Breast epithelium (tissue), 4 donors: ENCODE measurements around the gene SLC43A1. TPM values are rescaled to one million over a fixed set of nuclear protein-coding genes. Genes with fewer than 3 reads are reported as not detected.

Experiments
- DNase-seq, 2 donors: peaks; one replicate each; pipeline ENCODE4 v3.0.0-alpha.2; 2019; ENCODE audit warnings: low spot score in 2 of 2
- H3K27ac ChIP-seq, 2 donors: fragments of 200-600 bp; sonication (generic) in 1 of 2; one replicate each; pipeline ENCODE4 v1.5.1; 2016 to 2019; ENCODE audit warnings: mild to moderate bottlenecking in 1 of 2
- H3K27me3 ChIP-seq, 2 donors: fragments of 200-600 bp; sonication (generic) in 1 of 2; one replicate each; pipeline versions ENCODE4 v1.5.1 to v1.6.0; 2017 to 2019; ENCODE audit warnings: control low read depth in 1 of 2, mild to moderate bottlenecking in 1 of 2
- H3K36me3 ChIP-seq: fragments of 200-600 bp; one replicate; pipeline ENCODE4 v1.5.1; 2019
- H3K4me1 ChIP-seq, 2 donors: fragments of 200-600 bp; sonication (generic); one replicate each; pipeline ENCODE4 v1.5.1; 2016 to 2019; ENCODE audit warnings: control low read depth in 1 of 2
- H3K4me3 ChIP-seq, 3 donors: fragments of 200-600 bp; sonication (generic); 1 replicate in 2 of 3; 2 replicates in 1 of 3; pipeline ENCODE4 v1.5.1; 2016 to 2019; ENCODE audit warnings: mild to moderate bottlenecking in 3 of 3, moderate library complexity in 2 of 3
- H3K9me3 ChIP-seq, 2 donors: fragments of 200-600 bp; sonication (generic) in 1 of 2; one replicate each; pipeline ENCODE4 v1.5.1; 2016 to 2019; ENCODE audit warnings: control low read depth in 1 of 2
- POLR2A ChIP-seq: fragments of 450-650 bp; IDR thresholded peaks from one replicate; pipeline ENCODE4 v1.6.1; 2016; ENCODE audit warnings: antibody characterized with exemption, mild to moderate bottlenecking, moderate library complexity
- POLR2AphosphoS5 ChIP-seq, 3 donors: sonication (generic); formaldehyde crosslinking; IDR thresholded peaks; one replicate each; pipeline ENCODE4 v1.6.1; 2017; ENCODE audit warnings: antibody characterized with exemption in 3 of 3
- intact Hi-C: fragments of 100-400 bp; cut with DNase I; formaldehyde crosslinking; loops from one replicate; pipeline ENCODE4 v1.15.1; 2023; ENCODE audit warnings: low total_unique reads
- total RNA-seq, 3 donors: library from RNA; depleted of rRNA; stranded (reverse); fragments of >200 nt; gene quantifications; one replicate each; pipeline ENCODE4 v1.1.0, GENCODE V29; 2016
- TF ChIP-seq, protein P1 (sequence below), 3 donors: fragments of 450-650 bp; IDR thresholded peaks; one replicate each; pipeline ENCODE4 v1.5.1; 2016 to 2017; ENCODE audit warnings: antibody characterized with exemption in 3 of 3, mild to moderate bottlenecking in 3 of 3, moderate library complexity in 3 of 3

The SLC43A1 gene
- total RNA-seq, 3 donors from 2014 or later, result 12.0 to 23.4 (median 13.4) TPM

GRCh38 chr11:57514538-57515331, 767 bp downstream of the SLC43A1 start:
- TF ChIP-seq POLR2A (no peak), POLR2AphosphoS5 (IDR thresholded peaks at IDR 0.05) (no peak)
- TF ChIP-seq, protein P1, sequence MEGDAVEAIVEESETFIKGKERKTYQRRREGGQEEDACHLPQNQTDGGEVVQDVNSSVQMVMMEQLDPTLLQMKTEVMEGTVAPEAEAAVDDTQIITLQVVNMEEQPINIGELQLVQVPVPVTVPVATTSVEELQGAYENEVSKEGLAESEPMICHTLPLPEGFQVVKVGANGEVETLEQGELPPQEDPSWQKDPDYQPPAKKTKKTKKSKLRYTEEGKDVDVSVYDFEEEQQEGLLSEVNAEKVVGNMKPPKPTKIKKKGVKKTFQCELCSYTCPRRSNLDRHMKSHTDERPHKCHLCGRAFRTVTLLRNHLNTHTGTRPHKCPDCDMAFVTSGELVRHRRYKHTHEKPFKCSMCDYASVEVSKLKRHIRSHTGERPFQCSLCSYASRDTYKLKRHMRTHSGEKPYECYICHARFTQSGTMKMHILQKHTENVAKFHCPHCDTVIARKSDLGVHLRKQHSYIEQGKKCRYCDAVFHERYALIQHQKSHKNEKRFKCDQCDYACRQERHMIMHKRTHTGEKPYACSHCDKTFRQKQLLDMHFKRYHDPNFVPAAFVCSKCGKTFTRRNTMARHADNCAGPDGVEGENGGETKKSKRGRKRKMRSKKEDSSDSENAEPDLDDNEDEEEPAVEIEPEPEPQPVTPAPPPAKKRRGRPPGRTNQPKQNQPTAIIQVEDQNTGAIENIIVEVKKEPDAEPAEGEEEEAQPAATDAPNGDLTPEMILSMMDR (IDR thresholded peaks at IDR 0.05), result no peak
- H3K4me3 ChIP-seq, result peak overlapping the region; percentile 86 to 92 (median 90)
- no peaks in the 10 kb centered on the region for H3K36me3 ChIP-seq
- intact Hi-C loops, result no loop called here
- peak overlapping the region; percentile 33 to 66 for H3K27ac ChIP-seq
- DNase-seq, result no peak
- no peaks in the 10 kb centered on the region for H3K27me3 ChIP-seq
- H3K9me3 ChIP-seq, result no peaks in the 10 kb centered on the region
- H3K4me1 ChIP-seq, result peaks cover 3 to 8% of the 10 kb centered on the region in 2 donors

GRCh38 chr11:57513911-57514537, 1.5 kb downstream of the SLC43A1 start:
- no peak for DNase-seq
- no peaks in the 10 kb centered on the region for H3K27me3 ChIP-seq
- intact Hi-C loops, result no loop called here

GRCh38 chr11:57513452-57513795, 2.1 kb downstream of the SLC43A1 start:
- Histone ChIP-seq H3K27ac (peak overlapping the region in 1 of 2 donors; percentile 66), H3K4me1 (peaks cover 3 to 8% of the 10 kb centered on the region in 2 donors), H3K27me3 (no peaks in the 10 kb centered on the region), H3K9me3 (no peaks in the 10 kb centered on the region), H3K36me3 (no peaks in the 10 kb centered on the region), H3K4me3 (peak overlapping the region in 1 of 3 donors; percentile 90)
- TF ChIP-seq, protein P1 (IDR thresholded peaks at IDR 0.05), result no peak
- TF ChIP-seq POLR2AphosphoS5 (IDR thresholded peaks at IDR 0.05) (no peak), POLR2A (no peak)
- intact Hi-C loops, result no loop called here
- DNase-seq, result no peak

More at GRCh38 chr11:57513911-57514537, 1.5 kb downstream of the SLC43A1 start:
- TF ChIP-seq POLR2AphosphoS5 (IDR thresholded peaks at IDR 0.05) (no peak), POLR2A (no peak)
- TF ChIP-seq, protein P1 (IDR thresholded peaks at IDR 0.05), result no peak
- Histone ChIP-seq H3K4me3 (peak overlapping the region; percentile 86 to 92 (median 90)), H3K27ac (peak overlapping the region; percentile 33 to 66), H3K4me1 (peaks cover 3 to 8% of the 10 kb centered on the region in 2 donors), H3K9me3 (no peaks in the 10 kb centered on the region), H3K36me3 (no peaks in the 10 kb centered on the region)

DNA sequence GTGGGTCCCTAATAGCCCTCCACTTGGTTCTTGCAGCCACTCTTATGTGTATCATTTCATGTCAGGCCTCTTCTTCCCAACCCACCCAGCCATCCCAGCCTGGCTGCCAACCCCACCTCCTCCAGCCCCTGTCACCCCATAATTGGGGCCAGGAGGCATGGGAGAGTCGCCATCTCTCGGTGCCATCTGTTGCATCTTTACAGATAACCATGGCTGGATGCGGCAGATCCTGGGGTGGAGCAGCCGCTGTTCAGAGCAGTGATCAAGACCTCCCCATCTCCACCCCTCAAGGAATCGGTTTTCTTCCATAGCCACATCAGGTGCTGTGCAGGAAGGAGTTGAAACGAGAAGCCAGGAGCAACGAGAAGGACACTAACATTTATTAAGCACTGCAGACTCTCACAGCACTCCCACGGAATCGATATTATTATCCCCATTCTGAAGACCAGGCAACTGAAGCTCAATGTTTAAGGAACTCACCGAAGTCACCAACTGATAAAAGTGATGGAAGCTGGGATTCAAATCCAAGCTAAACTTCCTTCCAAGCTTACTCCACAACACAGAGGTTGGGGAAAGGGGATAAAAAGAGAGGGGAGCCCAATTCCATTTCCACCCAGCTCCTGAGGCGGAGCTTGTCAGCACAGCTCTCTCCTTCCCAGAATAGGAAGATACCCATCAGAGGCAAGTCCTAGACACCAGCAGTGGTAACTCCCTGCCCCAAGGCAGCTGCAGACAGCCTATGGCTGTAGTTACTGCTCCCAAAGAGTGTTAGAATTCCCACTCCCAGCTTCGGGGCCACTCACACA, 2.7 kb downstream of the SLC43A1 start:
- no peak for DNase-seq
- Histone ChIP-seq H3K4me3 (no peak overlapping the region), H3K36me3 (no peaks in the 10 kb centered on the region), H3K9me3 (no peaks in the 10 kb centered on the region), H3K27me3 (no peaks in the 10 kb centered on the region), H3K4me1 (peaks cover 3 to 8% of the 10 kb centered on the region in 2 donors), H3K27ac (no peak overlapping the region)
- intact Hi-C loops, result loop anchor here (1.0 kb wide), 1 partner anchor 21 kb away; no protein-coding TSS in a partner anchor
- TF ChIP-seq, protein P1 (IDR thresholded peaks at IDR 0.05), result no peak
- TF ChIP-seq POLR2A (no peak), POLR2AphosphoS5 (IDR thresholded peaks at IDR 0.05) (no peak)
